Measurements from ENCODE around the gene NPHP3.

GRCh38 chr3:132682201-132682600, 40.0 kb downstream of the NPHP3 start:
- TF ChIP-seq, protein P1, sequence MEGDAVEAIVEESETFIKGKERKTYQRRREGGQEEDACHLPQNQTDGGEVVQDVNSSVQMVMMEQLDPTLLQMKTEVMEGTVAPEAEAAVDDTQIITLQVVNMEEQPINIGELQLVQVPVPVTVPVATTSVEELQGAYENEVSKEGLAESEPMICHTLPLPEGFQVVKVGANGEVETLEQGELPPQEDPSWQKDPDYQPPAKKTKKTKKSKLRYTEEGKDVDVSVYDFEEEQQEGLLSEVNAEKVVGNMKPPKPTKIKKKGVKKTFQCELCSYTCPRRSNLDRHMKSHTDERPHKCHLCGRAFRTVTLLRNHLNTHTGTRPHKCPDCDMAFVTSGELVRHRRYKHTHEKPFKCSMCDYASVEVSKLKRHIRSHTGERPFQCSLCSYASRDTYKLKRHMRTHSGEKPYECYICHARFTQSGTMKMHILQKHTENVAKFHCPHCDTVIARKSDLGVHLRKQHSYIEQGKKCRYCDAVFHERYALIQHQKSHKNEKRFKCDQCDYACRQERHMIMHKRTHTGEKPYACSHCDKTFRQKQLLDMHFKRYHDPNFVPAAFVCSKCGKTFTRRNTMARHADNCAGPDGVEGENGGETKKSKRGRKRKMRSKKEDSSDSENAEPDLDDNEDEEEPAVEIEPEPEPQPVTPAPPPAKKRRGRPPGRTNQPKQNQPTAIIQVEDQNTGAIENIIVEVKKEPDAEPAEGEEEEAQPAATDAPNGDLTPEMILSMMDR (IDR thresholded peaks at IDR 0.05; ENCODE audit: insufficient read depth, low read length) = no peak
- TF ChIP-seq POLR2AphosphoS5 (IDR thresholded peaks at IDR 0.05; ENCODE audit: low read depth) (no peak), GABPA (IDR thresholded peaks at IDR 0.05; ENCODE audit: low read depth) (no peak)
- TF ChIP-seq, protein P2, sequence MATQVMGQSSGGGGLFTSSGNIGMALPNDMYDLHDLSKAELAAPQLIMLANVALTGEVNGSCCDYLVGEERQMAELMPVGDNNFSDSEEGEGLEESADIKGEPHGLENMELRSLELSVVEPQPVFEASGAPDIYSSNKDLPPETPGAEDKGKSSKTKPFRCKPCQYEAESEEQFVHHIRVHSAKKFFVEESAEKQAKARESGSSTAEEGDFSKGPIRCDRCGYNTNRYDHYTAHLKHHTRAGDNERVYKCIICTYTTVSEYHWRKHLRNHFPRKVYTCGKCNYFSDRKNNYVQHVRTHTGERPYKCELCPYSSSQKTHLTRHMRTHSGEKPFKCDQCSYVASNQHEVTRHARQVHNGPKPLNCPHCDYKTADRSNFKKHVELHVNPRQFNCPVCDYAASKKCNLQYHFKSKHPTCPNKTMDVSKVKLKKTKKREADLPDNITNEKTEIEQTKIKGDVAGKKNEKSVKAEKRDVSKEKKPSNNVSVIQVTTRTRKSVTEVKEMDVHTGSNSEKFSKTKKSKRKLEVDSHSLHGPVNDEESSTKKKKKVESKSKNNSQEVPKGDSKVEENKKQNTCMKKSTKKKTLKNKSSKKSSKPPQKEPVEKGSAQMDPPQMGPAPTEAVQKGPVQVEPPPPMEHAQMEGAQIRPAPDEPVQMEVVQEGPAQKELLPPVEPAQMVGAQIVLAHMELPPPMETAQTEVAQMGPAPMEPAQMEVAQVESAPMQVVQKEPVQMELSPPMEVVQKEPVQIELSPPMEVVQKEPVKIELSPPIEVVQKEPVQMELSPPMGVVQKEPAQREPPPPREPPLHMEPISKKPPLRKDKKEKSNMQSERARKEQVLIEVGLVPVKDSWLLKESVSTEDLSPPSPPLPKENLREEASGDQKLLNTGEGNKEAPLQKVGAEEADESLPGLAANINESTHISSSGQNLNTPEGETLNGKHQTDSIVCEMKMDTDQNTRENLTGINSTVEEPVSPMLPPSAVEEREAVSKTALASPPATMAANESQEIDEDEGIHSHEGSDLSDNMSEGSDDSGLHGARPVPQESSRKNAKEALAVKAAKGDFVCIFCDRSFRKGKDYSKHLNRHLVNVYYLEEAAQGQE (IDR thresholded peaks at IDR 0.05; ENCODE audit: insufficient replicate concordance, low read depth) = no peak
